OCI-LY3 (cell line): Measurements from ENCODE around the gene ZNF205.
A peak's percentile ranks its signal among the peaks of the same experiment; 100 is the strongest.

Experiments used
- H2AFZ ChIP-seq: fragments of 200-600, 300-600 bp; shearing (Covaris generic); 2 replicates; pipeline ENCODE4 v1.6.0; 2014; ENCODE audit warnings: antibody characterized with exemption, low read depth, low read length
- H3K27ac ChIP-seq: fragments of 200-600, 300-600 bp; sonication (generic); 2 replicates; pipeline ENCODE4 v1.5.1; 2014; ENCODE audit warnings: mild to moderate bottlenecking, low read length, moderate library complexity, mixed read lengths
- H3K27me3 ChIP-seq: fragments of 200-600, 300-600 bp; sonication (generic); 2 replicates; pipeline ENCODE4 v1.6.1; 2014; ENCODE audit warnings: low read depth, low read length, mixed read lengths
- H3K36me3 ChIP-seq: fragments of 200-600, 300-600 bp; sonication (generic); replicated peaks from 2 replicates; pipeline ENCODE3; 2014; ENCODE audit warnings: low read depth, low read length, mixed read lengths
- H3K4me1 ChIP-seq: fragments of 300-600, 200-600 bp; sonication (generic); 2 replicates; pipeline ENCODE4 v1.6.1; 2014; ENCODE audit warnings: low read length, mixed read lengths
- H3K4me2 ChIP-seq: fragments of 200-600, 300-600 bp; sonication (generic); 2 replicates; pipeline ENCODE4 v1.6.1; 2014; ENCODE audit warnings: low read length, mixed read lengths
- H3K4me3 ChIP-seq: fragments of 300-600, 200-600 bp; sonication (generic); 2 replicates; pipeline ENCODE4 v1.5.1; 2014; ENCODE audit warnings: antibody characterized with exemption, mild to moderate bottlenecking, low read length, moderate library complexity
- H3K79me2 ChIP-seq: fragments of 300-600, 200-600 bp; shearing (Covaris generic); 2 replicates; pipeline ENCODE4 v1.6.1; 2014; ENCODE audit warnings: mild to moderate bottlenecking, low read length, mixed read lengths
- H3K9ac ChIP-seq: fragments of 300-600, 200-600 bp; shearing (Covaris generic); 2 replicates; pipeline ENCODE4 v1.6.0; 2014; ENCODE audit warnings: mild to moderate bottlenecking, low read length, moderate library complexity
- H3K9me3 ChIP-seq: fragments of 200-600, 300-600 bp; shearing (Covaris generic); 2 replicates; pipeline ENCODE4 v1.6.1; 2014; ENCODE audit warnings: low read length, mixed read lengths; ENCODE audit not compliant: insufficient read depth
- H4K20me1 ChIP-seq: fragments of 200-600, 300-600 bp; sonication (generic); 2 replicates; pipeline ENCODE4 v1.6.1; 2016; ENCODE audit warnings: low read length, mixed read lengths; ENCODE audit not compliant: insufficient read depth
- CTCF ChIP-seq: fragments of 200-600, 300-600 bp; sonication (generic); IDR thresholded peaks from 2 replicates; pipeline ENCODE4 v1.5.1; 2014; ENCODE audit warnings: antibody characterized with exemption, low read length, low read depth
- EZH2phosphoT487 ChIP-seq: fragments of 200-600 bp; shearing (Covaris generic); IDR thresholded peaks from 2 replicates; pipeline ENCODE4 v1.6.1; 2018; ENCODE audit warnings: antibody characterized with exemption, mixed run types, low read depth

The ZNF205 gene

GRCh38 chr16:3112058-3112880, at the start of gene ZNF205:
Gene ZNF205, plus strand, starts transcription at chr16:3112586. Its CDS starts 845 bp downstream, at chr16:3113431.
- peaks cover 34% of the 10 kb centered on the region for H3K27me3 ChIP-seq
- H3K4me1 ChIP-seq = peaks cover 2% of the 10 kb centered on the region; the same call in 1 of the 2 replicates
- H3K36me3 ChIP-seq = no peaks in the 10 kb centered on the region
- H3K4me2 ChIP-seq = no peak within 1 kb of the TSS
- TF ChIP-seq CTCF (no peak), EZH2phosphoT487 (no peak)
- H4K20me1 ChIP-seq = no peaks in the 10 kb centered on the region
- H3K27ac ChIP-seq = no peak within 1 kb of the TSS
- H3K9me3 ChIP-seq = no peaks in the 10 kb centered on the region
- no peaks in the 10 kb centered on the region for H3K79me2 ChIP-seq
- H2AFZ ChIP-seq = no peak within 1 kb of the TSS
- no peak within 1 kb of the TSS for H3K9ac ChIP-seq
- H3K4me3 ChIP-seq = no peak within 1 kb of the TSS

- H3K4me1 ChIP-seq = peaks cover 21% of the 10 kb centered on the region
- TF ChIP-seq CTCF = no peak
- no peak for TF ChIP-seq EZH2phosphoT487
- no peaks in the 10 kb centered on the region for H4K20me1 ChIP-seq
- H3K9ac ChIP-seq = no peak overlapping the region
- no peak overlapping the region for H3K4me3 ChIP-seq
- H3K9me3 ChIP-seq = no peaks in the 10 kb centered on the region
- H3K27ac ChIP-seq = no peak overlapping the region
- no peaks in the 10 kb centered on the region for H3K79me2 ChIP-seq
- H3K36me3 ChIP-seq = no peaks in the 10 kb centered on the region
- no peak overlapping the region for H2AFZ ChIP-seq
- H3K4me2 ChIP-seq = no peak overlapping the region
- H3K27me3 ChIP-seq = peaks cover 5% of the 10 kb centered on the region; the same call in 1 of the 2 replicates
Observed at GRCh38 chr16:3063625-3064386, 48.6 kb upstream of the ZNF205 start.

GRCh38 chr16:3065069-3065741, 47.2 kb upstream of the ZNF205 start, which contains the start of gene IL32:
Gene IL32, plus strand, starts transcription at chr16:3065640. Its CDS starts 172 bp downstream, at chr16:3065812.
- Histone ChIP-seq H3K4me3 (peak within 1 kb of the TSS; percentile 47), H3K9ac (peak within 1 kb of the TSS; percentile 38; the same call in 1 of the 2 replicates), H3K36me3 (no peaks in the 10 kb centered on the region), H3K27me3 (peaks cover 4% of the 10 kb centered on the region; the same call in 1 of the 2 replicates), H3K79me2 (no peaks in the 10 kb centered on the region), H4K20me1 (no peaks in the 10 kb centered on the region), H2AFZ (peak within 1 kb of the TSS; percentile 68), H3K4me1 (peaks cover 15% of the 10 kb centered on the region), H3K27ac (no peak within 1 kb of the TSS), H3K4me2 (peak within 1 kb of the TSS; percentile 48), H3K9me3 (no peaks in the 10 kb centered on the region)
- no peak for TF ChIP-seq EZH2phosphoT487
- TF ChIP-seq CTCF = no peak
